Suprapubic skin (tissue), 3 donors: ENCODE measurements around the gene FAM118A.

Source experiments
- EP300 ChIP-seq: sonication (generic); formaldehyde crosslinking; IDR thresholded peaks from one replicate; pipeline ENCODE4 v1.6.1; 2017; ENCODE audit warnings: antibody characterized with exemption
- TF ChIP-seq, protein P1 (sequence below), 2 donors: fragments of 200-600 bp in 1 of 2; fragments of 450-650 bp in 1 of 2; sonication (generic) in 1 of 2; IDR thresholded peaks; one replicate each; pipeline ENCODE4 v1.5.1; 2016 to 2019; ENCODE audit warnings: antibody characterized with exemption in 2 of 2, mild to moderate bottlenecking in 1 of 2, moderate library complexity in 1 of 2

DNA sequence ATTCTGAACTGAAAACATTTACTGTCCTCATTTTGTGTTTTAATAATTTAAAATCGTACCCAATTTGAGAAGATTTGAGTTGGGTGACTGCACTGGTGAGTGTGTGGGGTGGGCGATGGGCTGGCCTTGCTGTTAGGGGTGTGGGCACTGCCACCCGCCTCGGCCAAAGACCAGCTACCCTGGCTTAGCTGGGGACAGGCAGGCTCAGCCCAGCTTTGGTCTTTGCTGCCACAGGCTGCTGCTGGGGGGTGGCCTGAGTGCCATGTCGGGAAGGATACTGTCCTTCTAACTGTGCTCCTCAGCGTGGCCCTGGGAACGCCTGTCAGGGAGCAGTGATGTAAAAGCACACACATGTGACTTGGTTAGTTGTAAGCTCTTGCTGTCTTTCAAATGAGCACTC, 22.3 kb downstream of the FAM118A start:
- TF ChIP-seq, protein P1, sequence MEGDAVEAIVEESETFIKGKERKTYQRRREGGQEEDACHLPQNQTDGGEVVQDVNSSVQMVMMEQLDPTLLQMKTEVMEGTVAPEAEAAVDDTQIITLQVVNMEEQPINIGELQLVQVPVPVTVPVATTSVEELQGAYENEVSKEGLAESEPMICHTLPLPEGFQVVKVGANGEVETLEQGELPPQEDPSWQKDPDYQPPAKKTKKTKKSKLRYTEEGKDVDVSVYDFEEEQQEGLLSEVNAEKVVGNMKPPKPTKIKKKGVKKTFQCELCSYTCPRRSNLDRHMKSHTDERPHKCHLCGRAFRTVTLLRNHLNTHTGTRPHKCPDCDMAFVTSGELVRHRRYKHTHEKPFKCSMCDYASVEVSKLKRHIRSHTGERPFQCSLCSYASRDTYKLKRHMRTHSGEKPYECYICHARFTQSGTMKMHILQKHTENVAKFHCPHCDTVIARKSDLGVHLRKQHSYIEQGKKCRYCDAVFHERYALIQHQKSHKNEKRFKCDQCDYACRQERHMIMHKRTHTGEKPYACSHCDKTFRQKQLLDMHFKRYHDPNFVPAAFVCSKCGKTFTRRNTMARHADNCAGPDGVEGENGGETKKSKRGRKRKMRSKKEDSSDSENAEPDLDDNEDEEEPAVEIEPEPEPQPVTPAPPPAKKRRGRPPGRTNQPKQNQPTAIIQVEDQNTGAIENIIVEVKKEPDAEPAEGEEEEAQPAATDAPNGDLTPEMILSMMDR (IDR thresholded peaks at IDR 0.05): no peak
- TF ChIP-seq EP300: no peak
